Esophagus squamous epithelium (tissue), 4 donors: ENCODE results near the gene PROCA1.

Source experiments
- CTCF ChIP-seq, 6 experiments: fragments of 450-650 bp in 4 of 6; fragments of 200-600 bp in 2 of 6; sonication (generic) in 2 of 6; IDR thresholded peaks; one replicate each; pipeline ENCODE4 v1.5.1; 2016 to 2019; ENCODE audit warnings: antibody characterized with exemption in 6 of 6, mild to moderate bottlenecking in 4 of 6, moderate library complexity in 4 of 6
- POLR2A ChIP-seq, 4 donors: fragments of 450-650 bp; IDR thresholded peaks; one replicate each; pipeline ENCODE4 v1.6.1; 2017; ENCODE audit warnings: antibody characterized with exemption in 4 of 4, mild to moderate bottlenecking in 4 of 4, moderate library complexity in 3 of 4

DNA sequence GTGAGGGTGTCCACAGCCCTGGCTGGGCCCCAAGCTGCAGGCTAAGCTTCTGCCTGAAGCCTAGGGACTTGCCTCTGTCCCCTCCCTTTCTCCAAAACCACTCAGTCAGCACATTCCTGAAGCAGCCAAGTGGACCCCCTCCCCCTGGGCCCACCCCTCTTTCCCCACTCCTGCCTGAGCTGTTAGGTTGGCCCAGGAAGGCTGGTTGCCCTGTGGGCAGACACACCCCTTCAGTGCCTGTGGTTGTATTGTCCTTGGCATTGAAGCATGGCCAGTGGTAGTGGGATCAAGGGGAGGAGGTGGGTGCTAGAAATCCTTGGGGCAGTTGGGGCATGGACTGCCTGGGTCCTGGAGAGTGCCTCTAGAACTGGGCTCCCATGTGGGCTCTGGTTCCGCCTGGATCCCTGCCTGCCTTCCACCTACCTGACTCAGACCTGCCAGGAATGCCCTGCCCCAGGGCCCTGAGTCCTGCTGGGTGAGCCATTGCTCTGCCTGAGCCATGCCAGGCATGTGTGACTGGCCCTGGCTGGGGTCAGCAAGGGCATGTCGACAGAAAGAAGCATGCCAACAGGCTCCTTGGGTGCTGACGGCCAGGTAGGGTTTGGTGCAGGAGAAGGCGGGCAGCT lies 34.2 kb upstream of the PROCA1 start:
- TF ChIP-seq CTCF (IDR thresholded peaks at IDR 0.05) (no peak), POLR2A (IDR thresholded peaks at IDR 0.05) (no peak)
